GM20000 (cell line): Measurements from ENCODE around the gene SIT1.

Experiments used
- DNase-seq: peaks from one replicate; pipeline ENCODE4 v3.0.0; 2012; ENCODE audit warnings: low spot score
- TF ChIP-seq, protein P1 (sequence below): IDR thresholded peaks from 2 replicates; pipeline ENCODE4 v1.5.1; 2012; ENCODE audit warnings: mild to moderate bottlenecking, control low read depth; ENCODE audit errors: extremely low read depth, missing control alignments

The SIT1 gene

DNA sequence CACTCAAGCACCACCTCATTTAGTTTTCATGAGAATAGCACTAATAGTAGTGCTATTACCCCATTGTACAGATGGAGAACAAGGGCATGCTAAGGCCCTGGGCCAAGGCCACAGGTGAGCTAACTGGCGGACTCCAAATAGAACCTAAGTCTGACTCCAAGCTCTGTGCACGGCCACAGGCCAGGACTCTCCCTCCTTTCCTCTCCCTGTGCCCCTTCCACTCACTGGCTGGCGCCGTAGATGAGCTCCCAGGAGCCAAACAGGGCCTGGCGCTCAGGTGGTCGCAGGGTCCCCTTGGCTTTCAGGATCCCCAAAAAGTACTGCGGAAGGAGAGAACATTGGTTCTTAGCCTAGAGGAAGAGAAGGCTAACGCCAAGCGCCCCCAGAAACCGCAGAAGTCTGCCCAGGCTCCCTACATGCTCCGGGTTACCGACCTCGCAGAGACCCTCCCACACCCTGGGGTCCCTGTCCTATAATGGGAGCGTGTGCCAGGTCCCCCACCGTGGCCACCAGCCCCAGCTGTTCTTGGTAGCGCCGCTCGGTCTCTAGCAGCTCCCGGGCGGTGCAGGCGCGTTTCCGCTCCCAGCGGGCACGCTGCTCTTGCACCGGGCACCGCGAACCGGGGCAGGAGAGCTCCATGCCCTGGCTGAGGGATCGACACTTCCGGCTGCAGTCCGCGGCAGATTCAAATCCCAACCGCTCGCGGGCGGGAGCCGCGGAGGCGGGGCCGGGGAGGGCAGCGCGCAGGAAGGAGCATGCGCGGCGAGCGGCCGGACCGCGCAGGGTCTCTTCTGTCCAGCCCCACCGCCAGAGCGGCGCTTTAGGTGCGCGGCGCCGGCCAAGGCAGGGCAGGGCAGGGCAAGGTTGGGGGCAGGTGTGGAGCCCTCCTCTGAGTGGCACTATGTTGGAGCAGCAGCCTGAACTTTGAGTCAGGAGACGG is 14.1 kb upstream of the SIT1 start, which contains the start of gene ARHGEF39:
TSS of gene ARHGEF39 (minus strand) at position 665 of the 940 bp plus-strand sequence. CDS start at position 639, 26 bp downstream.
- TF ChIP-seq, protein P1, sequence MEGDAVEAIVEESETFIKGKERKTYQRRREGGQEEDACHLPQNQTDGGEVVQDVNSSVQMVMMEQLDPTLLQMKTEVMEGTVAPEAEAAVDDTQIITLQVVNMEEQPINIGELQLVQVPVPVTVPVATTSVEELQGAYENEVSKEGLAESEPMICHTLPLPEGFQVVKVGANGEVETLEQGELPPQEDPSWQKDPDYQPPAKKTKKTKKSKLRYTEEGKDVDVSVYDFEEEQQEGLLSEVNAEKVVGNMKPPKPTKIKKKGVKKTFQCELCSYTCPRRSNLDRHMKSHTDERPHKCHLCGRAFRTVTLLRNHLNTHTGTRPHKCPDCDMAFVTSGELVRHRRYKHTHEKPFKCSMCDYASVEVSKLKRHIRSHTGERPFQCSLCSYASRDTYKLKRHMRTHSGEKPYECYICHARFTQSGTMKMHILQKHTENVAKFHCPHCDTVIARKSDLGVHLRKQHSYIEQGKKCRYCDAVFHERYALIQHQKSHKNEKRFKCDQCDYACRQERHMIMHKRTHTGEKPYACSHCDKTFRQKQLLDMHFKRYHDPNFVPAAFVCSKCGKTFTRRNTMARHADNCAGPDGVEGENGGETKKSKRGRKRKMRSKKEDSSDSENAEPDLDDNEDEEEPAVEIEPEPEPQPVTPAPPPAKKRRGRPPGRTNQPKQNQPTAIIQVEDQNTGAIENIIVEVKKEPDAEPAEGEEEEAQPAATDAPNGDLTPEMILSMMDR = peak; percentile 46
- peak; percentile 93 for DNase-seq

DNA sequence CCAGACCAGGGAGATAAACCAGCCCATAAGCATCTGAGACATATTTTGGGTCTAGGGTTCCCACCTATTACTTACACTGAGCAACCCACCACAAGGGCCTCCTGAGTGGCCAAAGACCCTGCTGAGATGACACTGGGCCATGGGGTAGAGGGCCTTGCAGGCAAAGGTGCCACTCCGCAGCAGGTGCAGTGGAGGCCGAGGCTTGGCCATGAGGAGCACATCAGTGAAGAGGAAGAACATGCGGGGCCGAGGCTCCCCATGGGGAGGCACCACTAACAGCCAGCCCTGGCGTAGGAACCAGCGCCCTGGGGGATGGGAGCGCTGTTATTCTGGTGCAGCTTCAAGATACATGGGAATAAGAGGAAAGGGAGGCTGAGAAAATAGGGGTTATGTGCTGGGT is 11.7 kb upstream of the SIT1 start:
- TF ChIP-seq, protein P1 = no peak
- DNase-seq = no peak

- TF ChIP-seq, protein P1 = no peak
- DNase-seq = no peak
These were observed 11.1 kb upstream of the SIT1 start for GRCh38 chr9:35661756-35662350.

- DNase-seq = no peak
- TF ChIP-seq, protein P1 = no peak
These were observed 10.3 kb upstream of the SIT1 start for GRCh38 chr9:35660966-35661415.

GRCh38 chr9:35659340-35659739 is 8.6 kb upstream of the SIT1 start:
- DNase-seq = no peak
- TF ChIP-seq, protein P1 = no peak

GRCh38 chr9:35658968-35659220 is 8.2 kb upstream of the SIT1 start:
- DNase-seq = no peak
- TF ChIP-seq, protein P1 = no peak

DNA sequence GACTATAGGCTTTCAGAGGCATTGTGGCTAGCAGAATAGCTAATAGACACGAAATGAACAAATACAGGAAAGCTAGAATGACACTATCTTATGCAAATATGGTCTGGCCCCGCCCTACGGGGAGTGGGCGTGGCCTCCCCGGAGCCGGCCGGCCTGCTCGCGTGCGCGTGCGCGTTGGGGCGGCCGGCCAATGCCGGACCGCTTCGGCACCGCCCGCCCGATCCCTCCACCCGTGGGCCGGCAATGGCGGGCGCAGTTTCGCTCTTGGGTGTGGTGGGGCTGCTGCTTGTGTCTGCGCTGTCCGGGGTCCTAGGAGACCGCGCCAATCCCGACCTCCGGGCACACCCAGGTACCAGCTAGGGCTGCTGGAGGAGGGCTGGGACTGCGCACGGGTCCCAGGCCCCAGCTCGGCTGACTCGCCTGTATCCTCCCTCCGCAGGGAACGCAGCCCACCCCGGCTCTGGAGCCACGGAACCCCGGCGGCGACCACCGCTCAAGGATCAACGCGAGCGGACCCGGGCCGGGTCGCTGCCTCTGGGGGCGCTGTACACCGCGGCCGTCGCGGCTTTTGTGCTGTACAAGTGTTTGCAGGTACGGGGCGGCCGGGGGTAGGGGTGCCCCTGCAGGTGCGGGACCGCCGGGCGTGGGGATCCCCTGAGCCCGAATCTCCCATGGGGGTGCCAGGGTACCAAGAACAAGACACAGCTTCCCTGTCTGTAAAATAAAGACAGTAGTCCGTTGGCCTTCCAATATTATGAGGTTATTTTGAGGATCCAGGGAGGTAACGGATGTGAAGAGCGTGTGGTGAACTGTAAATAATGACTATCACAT is 7.6 kb upstream of the SIT1 start, which contains the start of gene CCDC107:
TSS of gene CCDC107 (plus strand) at position 156 of the 831 bp plus-strand sequence. CDS start at position 244, 88 bp downstream.
- DNase-seq = peak; percentile 97
- TF ChIP-seq, protein P1 = peak; percentile 70
